HepG2 (cell line): ENCODE results near the gene CD40. TPM values are rescaled to one million over a fixed set of nuclear protein-coding genes. Genes with fewer than 3 reads are reported as not detected.

Experiments
- ATAD3A ChIP-seq: sonication (generic); formaldehyde crosslinking; IDR thresholded peaks from 2 replicates; pipeline ENCODE4 v1.4.0; 2020; ENCODE audit warnings: missing genetic modification reagents
- CCDC6 ChIP-seq: sonication (generic); formaldehyde crosslinking; IDR thresholded peaks from 2 replicates; pipeline ENCODE4 v1.8.1; 2022; ENCODE audit warnings: mild to moderate bottlenecking, missing genetic modification reagents, moderate library complexity
- GFI1 ChIP-seq: sonication (generic); formaldehyde crosslinking; IDR thresholded peaks from 2 replicates; pipeline ENCODE4 v1.5.0; 2020; ENCODE audit warnings: missing genetic modification reagents, mild to moderate bottlenecking, borderline replicate concordance
- IRF1 ChIP-seq: sonication (generic); formaldehyde crosslinking; IDR thresholded peaks from 2 replicates; pipeline ENCODE4 v1.4.0; 2020; ENCODE audit warnings: low read depth, mild to moderate bottlenecking, missing genetic modification reagents
- MTF1 ChIP-seq: sonication (generic); formaldehyde crosslinking; IDR thresholded peaks from 2 replicates; pipeline ENCODE4 v1.5.0; 2020; ENCODE audit warnings: missing genetic modification reagents
- NAIF1 ChIP-seq: sonication (generic); formaldehyde crosslinking; IDR thresholded peaks from 2 replicates; pipeline ENCODE4 v1.5.0; 2020; ENCODE audit warnings: mild to moderate bottlenecking, missing genetic modification reagents, borderline replicate concordance
- PLSCR1 ChIP-seq: sonication (generic); formaldehyde crosslinking; IDR thresholded peaks from 2 replicates; pipeline ENCODE4 v1.5.0; 2020; ENCODE audit warnings: missing genetic modification reagents, mild to moderate bottlenecking, borderline replicate concordance
- PPARG ChIP-seq: conservative IDR thresholded peaks from 2 replicates; pipeline ENCODE4 v1.6.1; 2016; ENCODE audit warnings: missing biosample characterization, missing genetic modification reagents
- RBM22 ChIP-seq: fragments of 200-400 bp; formaldehyde crosslinking; optimal IDR thresholded peaks from 2 replicates; pipeline ENCODE3; 2017; ENCODE audit warnings: mild to moderate bottlenecking, low read length, moderate library complexity
- RBM39 ChIP-seq: fragments of 200-400 bp; formaldehyde crosslinking; IDR thresholded peaks from one replicate; pipeline ENCODE4 v1.6.1; 2018; ENCODE audit warnings: antibody characterized with exemption, mild to moderate bottlenecking, low read depth, low read length; ENCODE audit not compliant: poor library complexity, severe bottlenecking
- RFXANK ChIP-seq: IDR thresholded peaks from 2 replicates; pipeline ENCODE4 v1.6.1; 2016
- SP140L ChIP-seq: sonication (generic); formaldehyde crosslinking; IDR thresholded peaks from 2 replicates; pipeline ENCODE4 v1.4.0; 2020; ENCODE audit warnings: missing genetic modification reagents, borderline replicate concordance
- SP4 ChIP-seq: sonication (generic); formaldehyde crosslinking; IDR thresholded peaks from 2 replicates; pipeline ENCODE4 v1.8.1; 2023; ENCODE audit warnings: mild to moderate bottlenecking, missing genetic modification reagents
- TAF15 ChIP-seq: fragments of 200-400 bp; formaldehyde crosslinking; IDR thresholded peaks from one replicate; pipeline ENCODE4 v1.6.1; 2018; ENCODE audit warnings: mild to moderate bottlenecking, low read depth, low read length; ENCODE audit not compliant: poor library complexity, severe bottlenecking
- ZBTB3 ChIP-seq: sonication (generic); formaldehyde crosslinking; IDR thresholded peaks from 2 replicates; pipeline ENCODE4 v1.4.0; 2020; ENCODE audit warnings: low read depth, mild to moderate bottlenecking, moderate library complexity, missing genetic modification reagents, borderline replicate concordance
- ZFP37 ChIP-seq: sonication (generic); formaldehyde crosslinking; IDR thresholded peaks from 2 replicates; pipeline ENCODE4 v1.4.0; 2020; ENCODE audit warnings: missing genetic modification reagents, borderline replicate concordance
- ZNF530 ChIP-seq: sonication (generic); formaldehyde crosslinking; IDR thresholded peaks from 2 replicates; pipeline ENCODE4 v1.5.0; 2020; ENCODE audit warnings: low read depth, mild to moderate bottlenecking, missing genetic modification reagents
- ZNF552 ChIP-seq: sonication (generic); formaldehyde crosslinking; IDR thresholded peaks from 2 replicates; pipeline ENCODE4 v1.9.0; 2022; ENCODE audit warnings: missing genetic modification reagents, mild to moderate bottlenecking, borderline replicate concordance
- ZNF572 ChIP-seq: sonication (generic); formaldehyde crosslinking; IDR thresholded peaks from 2 replicates; pipeline ENCODE4 v1.5.1; 2020; ENCODE audit warnings: mild to moderate bottlenecking, missing genetic modification reagents
- ZNF678 ChIP-seq: sonication (generic); formaldehyde crosslinking; IDR thresholded peaks from 2 replicates; pipeline ENCODE4 v1.4.0; 2020; ENCODE audit warnings: mild to moderate bottlenecking, missing genetic modification reagents
- ZNF724P ChIP-seq: sonication (generic); formaldehyde crosslinking; IDR thresholded peaks from 2 replicates; pipeline ENCODE4 v1.8.0; 2022; ENCODE audit warnings: missing genetic modification reagents, borderline replicate concordance
- polyA plus RNA-seq, 8 experiments: library from polyadenylated mRNA; depleted of rRNA in 3 of 8; stranded (reverse) in 7 of 8; unstranded in 1 of 8; fragments of >200 nt; fragmentation: Illumina TruSeq in 4 of 8; extraction: Trizol in 4 of 8; gene quantifications; 2 replicates each; pipeline versions ENCODE4 v1.2.1 to v1.2.3, GENCODE V29; 2011 to 2016; ENCODE audit warnings: low read depth in 4 of 8, missing spikeins in 1 of 8, mixed read lengths in 1 of 8; ENCODE audit not compliant: insufficient read depth in 1 of 8
- total RNA-seq, 5 experiments: library from RNA; depleted of rRNA; stranded (reverse); fragments of >200 nt; fragmentation: Illumina TruSeq; extraction: Trizol; gene quantifications; 2 replicates each; pipeline ENCODE4 v1.2.3, GENCODE V29; 2016; ENCODE audit warnings: low read depth in 1 of 5
- TF ChIP-seq, protein P1 (sequence below): sonication (generic); formaldehyde crosslinking; IDR thresholded peaks from 2 replicates; pipeline ENCODE4 v1.5.0; 2020; ENCODE audit warnings: missing genetic modification reagents

CD40 gene
- total and polyA plus RNA-seq, 2 of the 13 experiments (the other 11 are each of a cell fraction or from before 2014, with no cell fraction given): 4.6 to 13.4 TPM

GRCh38 chr20:46089417-46090388, 28.4 kb upstream of the CD40 start, which contains the start of gene NCOA5 (continued):
- TF ChIP-seq, protein P1, sequence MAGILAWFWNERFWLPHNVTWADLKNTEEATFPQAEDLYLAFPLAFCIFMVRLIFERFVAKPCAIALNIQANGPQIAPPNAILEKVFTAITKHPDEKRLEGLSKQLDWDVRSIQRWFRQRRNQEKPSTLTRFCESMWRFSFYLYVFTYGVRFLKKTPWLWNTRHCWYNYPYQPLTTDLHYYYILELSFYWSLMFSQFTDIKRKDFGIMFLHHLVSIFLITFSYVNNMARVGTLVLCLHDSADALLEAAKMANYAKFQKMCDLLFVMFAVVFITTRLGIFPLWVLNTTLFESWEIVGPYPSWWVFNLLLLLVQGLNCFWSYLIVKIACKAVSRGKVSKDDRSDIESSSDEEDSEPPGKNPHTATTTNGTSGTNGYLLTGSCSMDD (CRISPR knock-in tag): 0 out of 2 replicates have a peak, but pooled peaks have one; percentile 11
- TF ChIP-seq ZNF530 (CRISPR knock-in tag): peak; percentile 74
- peak; percentile 30; the same call in 1 of the 2 replicates for TF ChIP-seq SP140L
- TF ChIP-seq ZNF572 (CRISPR knock-in tag): no peak
- peak; percentile 95; the same call in 1 of the 2 replicates for TF ChIP-seq CCDC6 (CRISPR knock-in tag)
- TF ChIP-seq ZBTB3: peak; percentile 75; the same call in 1 of the 2 replicates
- peak; percentile 69 for TF ChIP-seq ZFP37 (CRISPR knock-in tag)
- TF ChIP-seq NAIF1 (CRISPR knock-in tag): no peak
- peak; percentile 82 for TF ChIP-seq TAF15
- TF ChIP-seq PLSCR1: no peak
- peak; percentile 37; the same call in 1 of the 2 replicates for TF ChIP-seq ZNF552 (CRISPR knock-in tag)
- TF ChIP-seq IRF1 (CRISPR knock-in tag): peak; percentile 88; the same call in 1 of the 2 replicates
- TF ChIP-seq GFI1: peak; percentile 72; the same call in 1 of the 2 replicates
- peak; percentile 99 for TF ChIP-seq RBM22
- TF ChIP-seq ATAD3A (CRISPR knock-in tag): peak; percentile 83; the same call in 1 of the 2 replicates
- TF ChIP-seq ZNF678 (CRISPR knock-in tag): no peak
- TF ChIP-seq PPARG (CRISPR knock-in tag): peak; percentile 91
- TF ChIP-seq SP4 (CRISPR knock-in tag): peak; percentile 90
- TF ChIP-seq RBM39: peak; percentile 61
- TF ChIP-seq RFXANK (CRISPR knock-in tag): peak; percentile 66; the same call in 1 of the 2 replicates
- TF ChIP-seq ZNF724P (CRISPR knock-in tag): peak; percentile 98
- no peak for TF ChIP-seq MTF1 (CRISPR knock-in tag)
